HG03108 (cell line): ENCODE data around the gene TUFM.
A peak's percentile ranks its signal among the peaks of the same experiment; 100 is the strongest.
"Not testable (repeated sequence)": the region's sequence is repeated elsewhere in the genome, so short reads cannot be mapped to it uniquely, and the experiment has no call there.

Experiments
- ATAC-seq: cut with Tn5 transposase; IDR thresholded peaks from one replicate; pipeline ENCODE4 v1.9.1; 2021; ENCODE audit warnings: moderate library complexity; ENCODE audit not compliant: unreplicated experiment

Gene TUFM

DNA sequence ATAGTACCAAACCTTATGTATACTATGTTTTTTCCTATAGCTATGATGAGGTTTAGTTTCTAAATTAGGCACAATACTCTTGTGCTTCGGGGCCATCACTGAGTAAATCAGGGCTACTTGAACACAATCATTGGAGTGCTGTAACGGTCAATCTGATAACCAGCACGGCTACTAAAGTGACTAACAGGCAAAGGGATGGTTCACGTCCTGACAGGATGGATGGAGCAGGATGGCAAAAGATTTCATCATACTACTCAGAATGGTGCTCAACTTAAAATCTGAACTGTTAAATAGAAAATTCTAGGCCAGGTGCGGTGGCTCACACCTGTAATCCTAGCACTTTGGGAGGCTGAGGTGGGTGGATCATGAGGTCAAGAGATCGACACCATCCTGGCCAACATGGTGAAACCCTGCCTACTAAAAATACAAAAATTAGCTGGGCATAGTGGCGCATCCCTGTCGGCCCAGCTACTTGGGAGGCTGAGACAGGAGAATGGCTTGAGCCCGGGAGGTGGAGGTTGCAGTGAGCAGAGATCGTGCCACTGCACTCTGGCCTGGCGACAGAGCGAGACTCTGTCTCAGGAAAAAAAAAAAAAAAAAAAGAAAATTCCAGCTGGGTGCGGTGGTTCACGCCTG is 7.0 kb downstream of the TUFM start:
- ATAC-seq: no peak

DNA sequence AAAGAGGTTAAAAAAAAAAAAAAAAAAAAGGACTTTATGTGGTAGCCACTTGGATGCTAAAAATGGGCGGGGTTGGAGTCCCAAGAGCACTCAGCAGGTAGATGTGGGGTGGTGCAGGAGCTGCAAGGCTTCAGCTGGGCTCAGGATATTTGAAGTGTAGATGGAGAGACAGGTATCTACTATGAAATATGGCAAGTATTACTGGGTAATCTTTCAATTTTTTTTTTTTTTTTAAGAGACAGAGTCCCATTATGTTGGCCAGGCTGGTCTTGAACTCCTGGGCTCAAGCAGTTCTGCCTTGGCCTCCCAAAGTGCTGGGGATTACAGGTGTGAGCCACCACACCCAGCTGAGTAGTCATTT is 7.6 kb downstream of the TUFM start:
- no peak for ATAC-seq

DNA sequence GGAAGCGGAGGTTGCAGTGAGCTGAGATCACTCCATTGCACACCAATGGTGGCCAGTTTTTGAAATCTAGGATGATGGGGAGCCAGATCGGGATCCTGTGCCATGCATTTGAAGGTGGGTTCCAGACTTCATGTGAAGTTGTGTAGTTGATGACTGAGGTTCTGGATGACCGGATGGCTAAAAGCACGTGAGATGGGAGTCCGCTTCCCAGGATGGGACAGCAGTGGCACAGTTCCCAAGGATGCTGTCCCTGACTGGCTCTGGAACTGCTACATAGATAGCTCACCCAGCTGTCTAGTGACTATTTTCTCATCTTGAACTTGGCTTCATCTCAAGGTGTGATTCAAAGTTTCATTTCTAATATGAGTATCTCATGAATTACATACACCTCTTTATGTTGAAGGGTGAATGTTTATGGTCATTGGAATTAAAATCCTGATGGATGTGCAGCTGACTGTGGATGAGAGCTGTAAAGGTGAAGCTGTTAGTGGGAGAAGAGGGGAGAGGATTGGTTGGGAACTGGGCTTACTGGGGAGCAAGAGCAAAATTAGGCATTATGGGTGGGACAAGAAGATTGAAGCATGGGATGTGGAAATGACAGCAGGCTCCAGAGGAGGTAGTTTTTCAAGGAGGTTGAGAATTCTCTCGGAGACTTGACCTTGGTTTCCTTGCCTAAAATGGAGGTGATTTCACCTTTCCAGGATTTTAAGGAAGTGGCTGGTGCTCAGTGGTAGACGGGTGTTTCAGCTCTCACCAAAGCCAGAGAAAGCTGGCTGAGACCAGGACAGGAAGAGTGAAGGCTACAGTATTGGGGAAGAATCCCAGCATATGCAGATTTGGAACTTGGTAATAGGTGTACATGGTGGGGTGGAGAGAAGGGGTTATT is 8.2 kb downstream of the TUFM start:
- ATAC-seq: no peak

DNA sequence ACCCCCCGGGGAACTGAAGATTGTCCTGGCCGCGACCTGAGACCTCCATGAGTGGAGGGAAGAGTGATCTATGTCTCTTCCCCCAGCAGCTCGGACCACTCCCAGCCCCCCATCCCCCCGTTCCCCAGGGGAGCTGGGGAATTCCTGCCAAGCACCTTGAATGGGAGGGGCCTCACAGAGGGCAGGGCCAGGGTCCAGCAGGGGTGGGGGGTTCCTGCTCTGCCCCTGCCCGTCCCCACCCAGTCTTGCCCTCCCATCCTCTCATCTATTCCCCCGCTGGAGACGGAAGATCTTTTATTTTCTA is 9.4 kb downstream of the TUFM start:
- no peak for ATAC-seq

DNA sequence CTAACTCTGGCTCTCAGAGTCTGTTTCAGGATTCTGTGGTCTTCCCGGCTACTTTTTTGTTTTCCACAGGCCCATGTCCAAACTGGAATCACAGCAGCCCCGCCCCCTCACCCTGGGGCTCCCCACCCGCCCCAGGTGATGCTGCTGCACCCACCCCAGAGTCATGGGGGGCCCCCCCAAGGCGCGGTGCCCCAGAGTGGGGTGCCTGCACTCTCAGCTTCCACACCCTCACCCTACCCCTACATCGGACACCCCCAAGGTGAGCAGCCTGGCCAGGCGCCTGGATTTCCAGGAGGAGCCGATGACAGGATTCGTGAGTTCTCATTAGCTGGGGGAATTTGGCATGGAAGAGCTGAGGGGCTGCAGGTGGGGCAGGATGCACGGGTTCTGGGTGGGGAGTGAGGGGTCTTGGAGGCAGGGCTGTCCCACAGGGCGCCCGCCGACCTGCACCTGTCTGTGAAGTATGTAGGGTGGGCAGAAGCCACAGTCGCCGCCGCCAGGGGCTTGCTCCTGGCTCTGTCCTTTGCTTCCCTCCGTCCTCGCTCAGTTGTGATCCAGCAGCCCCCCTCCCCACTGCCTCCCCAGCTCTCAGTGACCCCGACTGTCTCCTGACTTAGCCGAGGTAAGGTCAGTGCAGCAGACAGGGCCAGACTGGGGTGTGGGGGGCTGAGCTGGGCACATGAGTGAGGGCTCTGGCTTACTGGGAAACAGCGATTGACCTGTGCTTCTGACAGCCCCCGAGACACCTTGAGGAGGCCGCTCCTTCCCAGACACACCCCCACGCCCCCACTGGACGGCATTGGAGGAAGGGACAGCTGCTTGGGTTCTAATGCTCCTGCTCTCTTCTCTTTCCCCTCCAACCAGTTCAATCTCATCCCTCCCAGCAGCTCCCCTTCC is 10.0 kb downstream of the TUFM start:
- no peak for ATAC-seq

DNA sequence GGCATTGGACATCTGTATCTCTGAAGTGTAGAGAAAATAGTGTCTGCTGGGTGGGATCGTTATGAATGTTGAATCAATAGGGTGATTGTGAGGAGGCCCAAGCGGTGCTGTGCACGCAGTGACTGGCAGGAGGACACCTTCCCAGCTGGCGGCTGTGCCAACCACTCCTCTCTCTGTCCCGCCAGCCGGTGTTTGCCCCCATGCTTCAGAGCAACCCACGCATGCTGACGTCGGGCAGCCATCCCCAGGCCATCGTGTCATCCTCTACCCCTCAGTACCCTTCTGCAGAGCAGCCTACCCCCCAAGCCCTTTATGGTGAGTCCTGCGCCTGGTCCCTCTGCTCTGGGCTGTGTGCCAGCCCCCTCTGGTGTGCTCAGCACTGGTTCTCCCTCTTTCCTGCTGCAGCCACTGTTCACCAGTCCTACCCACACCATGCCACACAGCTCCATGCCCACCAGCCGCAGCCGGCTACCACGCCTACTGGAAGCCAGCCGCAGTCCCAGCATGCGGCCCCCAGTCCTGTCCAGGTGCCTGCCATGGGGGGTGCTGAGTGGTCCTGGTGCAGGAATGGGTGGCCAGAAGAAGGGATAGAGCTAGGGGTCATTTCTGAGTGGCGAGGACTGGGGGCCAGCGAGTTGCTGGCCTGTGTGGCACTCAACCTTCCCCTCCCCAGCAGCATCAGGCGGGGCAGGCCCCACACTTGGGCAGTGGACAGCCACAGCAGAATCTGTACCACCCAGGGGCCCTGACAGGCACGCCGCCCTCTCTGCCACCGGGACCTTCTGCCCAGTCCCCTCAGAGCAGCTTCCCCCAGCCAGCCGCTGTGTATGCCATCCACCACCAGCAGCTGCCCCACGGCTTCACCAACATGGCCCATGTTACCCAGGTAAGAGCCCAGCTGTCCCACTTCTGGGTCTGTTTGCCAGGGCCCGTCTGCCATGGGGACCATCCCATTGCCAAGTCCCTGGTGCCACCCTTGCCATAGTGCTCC is 11.0 kb downstream of the TUFM start:
- ATAC-seq: no peak

DNA sequence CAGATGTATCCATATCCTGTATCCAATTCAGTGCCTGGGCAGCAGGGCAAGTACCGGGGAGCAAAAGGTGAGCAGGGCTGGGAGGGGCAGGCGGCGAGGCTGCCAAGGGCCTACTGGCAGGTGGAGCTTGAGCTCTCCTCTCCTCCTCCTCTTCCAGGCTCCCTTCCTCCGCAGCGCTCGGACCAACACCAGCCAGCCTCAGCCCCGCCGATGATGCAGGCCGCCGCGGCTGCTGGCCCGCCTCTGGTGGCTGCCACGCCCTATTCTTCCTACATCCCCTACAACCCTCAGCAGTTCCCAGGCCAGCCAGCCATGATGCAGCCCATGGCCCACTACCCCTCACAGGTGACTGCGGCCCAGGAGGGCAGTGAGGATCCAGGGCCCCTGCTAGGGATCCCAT is 11.8 kb downstream of the TUFM start:
- no peak for ATAC-seq

DNA sequence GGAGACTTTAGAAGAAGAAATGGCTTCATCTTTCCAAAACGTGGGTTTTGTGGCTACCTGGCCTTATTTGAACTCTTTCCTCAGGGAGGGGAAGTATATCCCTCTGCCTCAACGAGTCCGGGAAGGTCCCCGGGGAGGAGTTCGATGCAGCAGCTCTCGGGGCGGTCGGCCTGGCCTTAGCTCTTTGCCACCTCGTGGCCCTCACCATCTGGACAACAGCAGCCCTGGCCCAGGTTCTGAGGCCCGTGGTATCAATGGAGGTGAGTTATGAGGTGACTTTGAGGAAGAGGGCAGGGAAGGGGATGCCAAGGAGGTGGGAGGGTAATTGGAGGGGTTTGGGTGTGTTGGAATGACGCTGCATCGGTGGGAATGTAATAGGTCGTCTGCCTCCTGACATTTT is 15.6 kb downstream of the TUFM start:
- no peak for ATAC-seq

DNA sequence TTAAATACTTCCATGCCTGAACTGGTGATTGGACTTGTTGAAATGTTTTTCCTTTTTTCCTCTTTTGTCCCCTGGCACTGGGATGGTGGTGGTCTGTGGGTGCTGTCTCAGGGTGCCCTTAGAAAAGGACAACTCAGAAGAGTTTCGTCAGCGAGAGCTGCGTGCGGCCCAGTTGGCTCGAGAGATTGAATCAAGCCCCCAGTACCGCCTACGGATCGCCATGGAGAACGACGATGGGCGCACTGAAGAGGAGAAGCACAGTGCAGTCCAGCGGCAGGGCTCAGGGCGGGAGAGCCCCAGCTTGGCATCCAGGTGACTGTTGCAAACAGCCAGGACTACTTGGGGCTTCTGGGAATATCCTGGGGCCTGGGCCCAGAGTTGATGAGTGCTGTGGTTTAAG is 16.4 kb downstream of the TUFM start:
- no peak for ATAC-seq

DNA sequence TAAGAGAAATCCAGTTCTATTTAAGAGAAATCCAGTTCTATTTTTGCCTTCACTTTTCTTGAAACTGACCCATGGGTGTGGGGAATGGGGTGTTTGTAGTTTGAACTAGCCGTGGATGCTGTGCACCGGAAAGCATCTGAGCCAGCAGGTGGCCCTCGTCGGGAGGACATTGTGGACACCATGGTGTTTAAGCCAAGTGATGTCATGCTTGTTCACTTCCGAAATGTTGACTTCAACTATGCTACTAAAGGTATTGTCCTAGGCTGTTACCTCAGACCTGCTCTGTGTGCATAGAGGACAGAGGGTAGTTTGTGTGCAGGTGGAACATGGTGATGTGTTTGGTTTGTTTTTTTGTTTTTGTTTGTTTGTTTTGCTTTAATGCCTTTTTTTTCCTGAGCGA is 20.0 kb downstream of the TUFM start:
- no peak for ATAC-seq

DNA sequence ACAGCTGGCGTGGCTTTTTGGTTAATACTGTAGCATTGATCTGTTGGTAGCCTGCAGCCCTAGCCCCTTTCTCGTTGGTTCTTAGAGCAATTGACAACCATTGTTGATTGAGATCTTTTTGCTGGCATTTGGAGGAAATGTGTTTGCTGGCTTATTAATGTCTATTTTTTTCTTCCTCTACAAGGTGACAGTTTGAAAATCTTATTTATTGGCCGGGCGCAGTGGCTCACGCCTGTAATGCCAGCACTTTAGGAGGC is 21.5 kb downstream of the TUFM start:
- ATAC-seq: no peak

DNA sequence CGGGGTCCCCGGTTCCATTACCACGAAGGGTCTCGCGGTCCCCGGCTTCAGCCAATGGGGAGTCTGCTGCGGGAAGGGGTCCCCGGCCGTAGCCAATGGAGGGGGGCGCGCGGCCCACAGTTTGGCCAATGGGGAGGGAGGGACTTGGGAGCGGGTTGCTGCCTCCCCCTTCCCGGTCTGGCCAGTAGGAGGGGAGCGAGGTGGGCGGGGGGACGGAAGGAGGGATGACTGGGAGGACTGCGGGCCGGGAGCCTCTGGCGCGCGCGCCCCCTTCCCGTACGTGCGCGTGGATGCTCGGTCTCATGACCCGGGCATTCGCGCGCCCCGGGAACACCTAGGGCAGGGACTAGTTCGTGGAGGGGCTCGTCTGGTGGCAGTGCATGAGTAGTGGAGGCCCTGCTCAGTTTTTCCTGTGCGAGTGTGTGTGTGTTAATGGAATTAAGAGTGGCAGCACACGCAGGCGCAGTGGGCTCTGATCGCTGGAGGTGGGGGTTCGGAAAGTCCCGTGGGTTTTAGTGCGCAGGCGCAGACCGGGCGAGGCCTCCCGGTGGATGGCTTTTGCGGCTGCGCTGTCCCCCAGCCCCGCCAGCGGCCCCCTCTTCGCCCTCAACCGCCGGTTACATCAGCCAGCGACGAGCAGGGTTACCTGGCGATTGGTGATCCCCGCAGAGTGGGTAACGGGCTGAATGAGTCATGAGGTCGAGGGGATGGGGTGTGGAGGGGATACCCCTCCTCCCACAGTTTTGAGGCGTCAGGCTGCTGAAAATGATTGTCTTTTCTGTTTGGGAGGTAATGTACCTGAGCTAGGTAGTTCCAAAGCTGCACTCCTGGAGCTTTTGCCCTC is 22.1 kb downstream of the TUFM start:
- ATAC-seq: peak; percentile 67

DNA sequence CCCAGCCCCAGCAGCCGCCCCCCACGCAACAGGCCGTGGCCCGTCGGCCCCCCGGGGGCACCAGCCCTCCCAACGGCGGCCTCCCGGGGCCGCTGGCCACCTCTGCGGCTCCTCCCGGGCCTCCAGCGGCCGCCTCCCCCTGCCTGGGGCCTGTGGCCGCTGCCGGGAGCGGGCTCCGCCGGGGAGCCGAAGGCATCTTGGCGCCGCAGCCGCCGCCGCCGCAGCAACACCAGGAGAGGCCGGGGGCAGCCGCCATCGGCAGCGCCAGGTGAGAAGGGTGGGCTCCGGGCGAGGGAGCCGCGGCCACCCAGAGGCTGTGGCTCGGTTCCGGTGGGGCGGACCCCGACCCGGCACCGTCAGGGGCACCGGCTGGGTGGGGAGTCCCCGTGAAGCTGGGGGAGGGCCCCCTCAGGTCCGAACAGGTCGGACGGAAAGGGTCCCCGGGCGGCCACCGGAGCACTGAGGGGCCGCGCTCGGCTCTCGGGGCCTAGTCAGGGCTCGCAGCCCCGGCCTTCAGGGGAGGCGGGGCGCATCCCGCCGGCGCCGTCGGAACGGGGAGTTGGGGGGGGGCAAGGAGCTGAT is 22.8 kb downstream of the TUFM start:
- peak; percentile 23 for ATAC-seq

DNA sequence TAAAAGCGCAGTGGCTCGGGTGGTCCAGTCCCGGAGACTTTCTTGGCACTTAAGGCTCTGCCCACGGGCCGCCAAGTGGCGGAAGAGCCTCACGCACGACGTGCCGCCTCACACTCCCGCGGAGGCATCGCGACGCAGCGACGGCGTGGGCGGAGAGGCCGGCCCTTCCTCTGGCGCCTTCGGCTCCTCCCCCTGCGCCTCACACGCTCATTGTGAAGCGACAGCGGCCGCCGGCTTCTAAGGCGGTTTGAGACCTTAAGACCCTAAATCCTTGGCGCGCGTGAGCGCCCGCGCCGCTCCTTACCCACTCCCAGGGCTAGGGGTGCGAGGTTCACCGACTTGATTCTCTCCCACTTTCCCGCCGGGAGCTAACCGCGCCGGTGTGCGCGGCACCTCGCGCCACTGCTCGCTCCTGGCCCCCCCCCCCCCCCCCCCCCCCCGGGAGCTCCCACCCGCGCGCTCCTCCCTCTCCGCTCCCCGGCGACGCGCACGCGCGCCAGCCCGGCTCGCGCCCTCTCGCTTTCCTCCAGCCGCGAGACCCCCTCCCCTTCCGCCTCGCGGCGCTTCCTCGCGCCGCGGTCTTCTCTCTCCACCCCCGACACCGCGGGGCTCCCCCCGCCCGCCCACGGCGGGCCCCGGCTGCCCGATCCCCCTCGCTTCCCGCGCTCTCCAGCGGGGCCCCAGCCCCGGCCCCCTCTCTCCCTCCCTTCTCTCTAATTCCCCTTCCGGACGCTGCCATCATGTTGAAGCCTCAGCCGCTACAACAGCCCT is 23.4 kb downstream of the TUFM start, which contains the start of gene ATXN2L:
ATXN2L (plus strand) TSS at position 480 of the 771 bp plus-strand sequence; CDS start at position 741, 261 bp downstream.
- ATAC-seq: peak; percentile 35

DNA sequence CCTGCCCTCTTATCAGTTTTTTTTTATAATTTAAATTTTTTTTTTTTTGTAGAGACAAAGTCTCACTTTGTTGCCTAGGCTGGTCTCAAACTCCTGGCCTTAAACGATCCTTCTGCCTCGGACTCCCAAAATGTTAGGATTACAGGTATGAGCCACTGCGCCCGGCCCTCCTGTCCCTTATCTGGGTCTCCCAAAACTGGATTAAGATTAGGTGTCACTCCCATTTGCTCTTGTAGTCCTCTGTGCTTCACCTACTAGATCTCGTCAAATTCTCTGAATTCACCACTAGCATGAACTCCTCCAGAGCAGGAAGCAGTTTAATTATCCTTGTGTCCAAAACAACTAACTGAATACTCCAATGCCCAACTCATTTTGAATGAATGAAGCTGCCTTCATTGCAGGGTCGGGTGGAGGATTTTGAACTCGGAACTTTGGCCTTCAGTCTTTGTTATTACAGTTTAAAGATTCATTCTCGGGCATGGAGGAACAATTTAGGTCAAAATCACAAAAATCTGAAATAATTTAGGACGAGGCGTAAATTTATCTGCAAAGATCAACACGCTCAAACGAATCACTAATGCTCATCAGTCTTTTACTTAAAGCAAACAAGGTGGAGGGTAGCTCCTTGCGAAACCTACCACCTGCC is 24.2 kb downstream of the TUFM start:
- ATAC-seq: no peak

DNA sequence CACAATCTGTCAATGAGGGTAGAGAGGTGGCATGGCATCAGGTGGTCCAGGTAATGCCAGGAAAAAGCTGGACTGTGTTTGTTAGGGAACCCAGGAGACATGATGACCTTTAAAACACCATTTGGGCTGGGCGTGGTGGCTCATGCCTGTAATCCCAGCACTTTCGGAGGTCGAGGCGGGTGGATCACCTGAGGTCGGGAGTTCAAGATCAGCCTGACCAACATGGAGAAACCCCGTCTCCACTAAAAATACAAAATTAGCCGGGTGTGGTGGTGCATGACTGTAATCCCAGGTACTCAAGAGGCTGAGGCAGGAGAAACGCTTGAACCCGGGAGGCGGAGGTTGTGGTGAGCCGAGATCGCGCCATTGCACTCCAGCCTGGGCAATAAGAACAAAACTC is 25.6 kb downstream of the TUFM start:
- not testable (repeated sequence) for ATAC-seq

DNA sequence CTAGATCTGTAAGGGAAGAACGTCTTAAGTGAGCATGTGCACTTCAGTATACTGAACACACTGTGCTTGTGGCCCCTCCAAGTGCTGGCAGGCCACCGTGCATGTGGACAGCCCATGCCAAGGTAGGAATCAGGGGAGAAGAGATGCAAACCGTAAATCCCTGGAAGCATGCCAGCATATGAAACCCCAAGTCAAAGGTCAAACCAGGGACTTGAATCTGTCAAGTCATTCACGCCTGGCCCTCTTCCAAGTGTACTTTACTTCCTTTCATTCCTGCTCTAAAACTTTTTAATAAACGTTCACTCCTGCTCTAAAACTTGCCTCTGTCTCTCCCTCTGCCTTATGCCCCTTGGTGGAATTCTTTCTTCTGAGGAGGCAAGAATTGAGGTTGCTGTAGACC is 26.1 kb downstream of the TUFM start:
- no peak for ATAC-seq

DNA sequence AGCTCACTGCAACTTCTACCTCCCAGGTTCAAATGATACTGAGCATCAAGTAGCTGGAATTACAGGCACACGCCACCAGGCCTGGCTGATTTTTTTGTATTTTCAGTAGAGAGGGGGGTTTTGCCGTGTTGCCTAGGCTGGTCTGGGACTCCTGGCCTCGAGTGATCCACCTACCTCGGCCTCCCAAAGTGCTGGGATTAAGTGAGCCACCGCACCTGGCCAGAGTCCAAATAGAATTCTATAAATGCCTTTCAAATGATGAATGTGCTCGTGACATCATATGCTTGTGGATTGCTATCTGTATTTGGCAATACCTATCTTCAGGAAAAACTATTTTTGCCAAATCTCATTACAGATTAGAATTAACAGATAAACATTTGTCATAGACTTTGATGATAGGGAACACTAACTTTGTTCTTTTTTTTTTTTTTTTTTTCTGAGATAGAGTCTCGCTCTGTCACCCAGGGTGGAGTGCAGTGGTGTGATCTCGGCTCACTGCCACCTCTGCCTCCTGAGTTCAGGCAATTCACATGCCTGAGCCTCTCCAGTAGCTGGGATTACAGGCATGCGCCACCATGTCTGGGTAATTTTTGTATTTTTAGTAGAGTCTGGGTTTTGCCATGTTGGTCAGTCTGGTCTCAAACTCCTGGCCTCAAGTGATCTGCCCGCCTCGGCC is 38.6 kb downstream of the TUFM start:
- ATAC-seq: not testable (repeated sequence)
